ENCODE results near the gene NOD2. TPM values are rescaled to one million over a fixed set of nuclear protein-coding genes. Genes with fewer than 3 reads are reported as not detected.

NOD2 gene
- total RNA-seq, 1 experiment from 2014 or later, result 0.07 TPM

DNA sequence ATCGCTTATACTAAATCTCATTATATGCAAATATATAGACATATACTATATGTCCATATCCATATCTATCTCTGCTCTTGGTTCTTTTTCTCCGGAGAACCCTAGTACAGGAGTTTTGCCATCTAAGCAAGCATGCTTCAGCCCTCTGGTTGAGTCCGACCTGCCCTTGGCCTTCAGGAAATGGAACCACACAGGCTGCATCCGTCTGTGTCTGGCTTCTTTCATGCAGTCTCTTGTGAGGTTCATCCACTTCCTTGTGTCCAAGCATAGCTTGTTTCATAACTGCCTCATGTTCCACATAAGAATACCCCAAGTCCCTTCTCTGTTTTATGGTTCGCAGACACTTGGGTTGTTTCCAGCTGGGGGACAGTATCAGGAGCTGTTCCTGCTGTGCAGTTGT lies 29.1 kb upstream of the NOD2 start:
- Histone ChIP-seq H3K9me2 (replicated peaks; ENCODE audit: low read length) (no peaks in the 10 kb centered on the region), H3K4me1 (ENCODE audit: insufficient read depth, low read length) (no peaks in the 10 kb centered on the region), H3K4me2 (ENCODE audit: low read length) (no peak overlapping the region), H4K20me1 (ENCODE audit: low read length) (no peaks in the 10 kb centered on the region), H3K4me3 (ENCODE audit: low read length) (no peak overlapping the region), H3K9me3 (ENCODE audit: low read length) (no peaks in the 10 kb centered on the region), H3K9ac (ENCODE audit: low read length) (no peak overlapping the region), H3K27me3 (ENCODE audit: low read length) (no peaks in the 10 kb centered on the region), H3K36me3 (ENCODE audit: low read depth, low read length) (no peaks in the 10 kb centered on the region), H2AFZ (ENCODE audit: low read length) (no peak overlapping the region), H3K79me2 (ENCODE audit: low read length) (no peaks in the 10 kb centered on the region), H3F3A (ENCODE audit: low read length, unreplicated experiment) (no peaks in the 10 kb centered on the region), H3K27ac (ENCODE audit: low read length) (no peak overlapping the region)
- POLR2A ChIA-PET (ENCODE audit: unreplicated experiment), result no interaction called here
- TF ChIP-seq, protein P1, sequence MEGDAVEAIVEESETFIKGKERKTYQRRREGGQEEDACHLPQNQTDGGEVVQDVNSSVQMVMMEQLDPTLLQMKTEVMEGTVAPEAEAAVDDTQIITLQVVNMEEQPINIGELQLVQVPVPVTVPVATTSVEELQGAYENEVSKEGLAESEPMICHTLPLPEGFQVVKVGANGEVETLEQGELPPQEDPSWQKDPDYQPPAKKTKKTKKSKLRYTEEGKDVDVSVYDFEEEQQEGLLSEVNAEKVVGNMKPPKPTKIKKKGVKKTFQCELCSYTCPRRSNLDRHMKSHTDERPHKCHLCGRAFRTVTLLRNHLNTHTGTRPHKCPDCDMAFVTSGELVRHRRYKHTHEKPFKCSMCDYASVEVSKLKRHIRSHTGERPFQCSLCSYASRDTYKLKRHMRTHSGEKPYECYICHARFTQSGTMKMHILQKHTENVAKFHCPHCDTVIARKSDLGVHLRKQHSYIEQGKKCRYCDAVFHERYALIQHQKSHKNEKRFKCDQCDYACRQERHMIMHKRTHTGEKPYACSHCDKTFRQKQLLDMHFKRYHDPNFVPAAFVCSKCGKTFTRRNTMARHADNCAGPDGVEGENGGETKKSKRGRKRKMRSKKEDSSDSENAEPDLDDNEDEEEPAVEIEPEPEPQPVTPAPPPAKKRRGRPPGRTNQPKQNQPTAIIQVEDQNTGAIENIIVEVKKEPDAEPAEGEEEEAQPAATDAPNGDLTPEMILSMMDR (conservative IDR thresholded peaks at IDR 0.05; ENCODE audit: low read depth, low read length), result no peak
- TF ChIP-seq EZH2 (IDR thresholded peaks at IDR 0.05; ENCODE audit: low read length, unreplicated experiment) (no peak), EZH2phosphoT487 (IDR thresholded peaks at IDR 0.05; ENCODE audit: borderline replicate concordance, low read length) (no peak)
- intact Hi-C loops (cut with micrococcal nuclease), result loop anchor here (10.0 kb wide), 1 partner anchor 289 kb away; no protein-coding TSS in a partner anchor
- CTCF ChIA-PET, result interaction anchor here (0.8 kb wide), 1 partner anchor 142 kb away, joined by 4 read pairs; no protein-coding TSS in a partner anchor
- BruUV-seq (replicated peaks), result no TSS peak
- DNase-seq, result no peak
- no peak for ATAC-seq

DNA sequence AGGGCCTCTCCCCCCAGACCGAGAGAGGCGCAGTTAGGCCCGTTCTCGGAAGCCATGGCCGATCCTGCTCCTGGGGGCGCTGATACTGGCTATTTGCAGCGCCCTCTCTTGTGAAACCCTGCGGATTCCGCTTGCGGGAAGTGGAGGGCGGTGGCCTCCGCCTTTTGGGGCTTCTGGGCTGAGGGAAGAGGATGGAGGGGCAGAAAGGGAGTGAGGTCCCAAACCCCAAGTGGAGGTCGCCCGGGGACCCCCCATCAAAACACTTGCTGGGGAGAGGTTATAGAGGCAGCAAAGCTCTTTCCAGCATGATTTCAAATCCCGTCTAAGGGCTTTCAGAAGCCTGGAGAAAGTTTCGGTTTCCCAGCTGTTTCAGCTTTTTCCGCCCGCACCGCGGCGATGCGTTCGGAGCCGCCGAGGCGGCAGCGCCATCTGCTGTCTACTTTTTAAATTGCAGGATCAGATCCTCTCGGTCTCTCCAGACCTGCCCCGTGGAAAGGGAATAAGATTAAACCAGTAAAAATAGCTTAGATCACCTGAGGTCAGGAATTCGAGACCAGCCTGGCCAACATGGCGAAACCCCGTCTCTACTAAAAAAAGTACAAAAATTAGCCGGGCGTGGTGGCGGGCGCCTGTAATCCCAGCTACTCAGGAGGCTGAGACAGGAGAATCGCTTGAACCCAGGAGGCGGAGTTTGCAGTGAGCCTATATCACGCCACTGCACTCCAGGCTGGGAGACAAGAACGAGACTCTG lies 28.1 kb upstream of the NOD2 start:
- ATAC-seq (peak; percentile 79), DNase-seq (peak; percentile 79)
- Histone ChIP-seq H3K27me3 (ENCODE audit: low read length) (no peaks in the 10 kb centered on the region), H2AFZ (ENCODE audit: low read length) (peak overlapping the region; percentile 85), H3K9me3 (ENCODE audit: low read length) (no peaks in the 10 kb centered on the region), H3K27ac (ENCODE audit: low read length) (no peak overlapping the region), H3K36me3 (ENCODE audit: low read depth, low read length) (no peaks in the 10 kb centered on the region), H3K9me2 (replicated peaks; ENCODE audit: low read length) (no peaks in the 10 kb centered on the region), H3K4me2 (ENCODE audit: low read length) (peak overlapping the region; percentile 83), H3K4me3 (ENCODE audit: low read length) (peak overlapping the region; percentile 64), H3F3A (ENCODE audit: low read length, unreplicated experiment) (no peaks in the 10 kb centered on the region), H3K9ac (ENCODE audit: low read length) (no peak overlapping the region), H3K79me2 (ENCODE audit: low read length) (no peaks in the 10 kb centered on the region), H4K20me1 (ENCODE audit: low read length) (no peaks in the 10 kb centered on the region), H3K4me1 (ENCODE audit: insufficient read depth, low read length) (no peaks in the 10 kb centered on the region)
- ChIA-PET CTCF (interaction anchor here (0.6 to 1.2 kb wide), 7 partner anchors 55 to 310 kb away, joined by 3 to 13 read pairs (median 3); no protein-coding TSS in a partner anchor), POLR2A (ENCODE audit: unreplicated experiment) (no interaction called here)
- intact Hi-C loops (cut with micrococcal nuclease), result loop anchor here (1.0 to 10.0 kb wide), 5 partner anchors 82 to 640 kb away; partner anchors contain the start of gene CNEP1R1
- TF ChIP-seq EZH2 (IDR thresholded peaks at IDR 0.05; ENCODE audit: low read length, unreplicated experiment) (no peak), EZH2phosphoT487 (IDR thresholded peaks at IDR 0.05; ENCODE audit: borderline replicate concordance, low read length) (no peak)
- TF ChIP-seq, protein P1 (conservative IDR thresholded peaks at IDR 0.05; ENCODE audit: low read depth, low read length), result peak; percentile 70
- no TSS peak for BruUV-seq (replicated peaks)

Data from PC-3 (cell line).